Stimulated activated CD4-positive, alpha-beta T cell treated with anti-CD3 and anti-CD28 coated beads, Interleukin-15, amount 100 ng/mL, for 24 hours (primary cell): ENCODE data around the gene B9D1.

ENCODE experiments used
- DNase-seq: peaks from one replicate; pipeline ENCODE4 v3.0.0-alpha.2; 2020

Gene B9D1

DNA sequence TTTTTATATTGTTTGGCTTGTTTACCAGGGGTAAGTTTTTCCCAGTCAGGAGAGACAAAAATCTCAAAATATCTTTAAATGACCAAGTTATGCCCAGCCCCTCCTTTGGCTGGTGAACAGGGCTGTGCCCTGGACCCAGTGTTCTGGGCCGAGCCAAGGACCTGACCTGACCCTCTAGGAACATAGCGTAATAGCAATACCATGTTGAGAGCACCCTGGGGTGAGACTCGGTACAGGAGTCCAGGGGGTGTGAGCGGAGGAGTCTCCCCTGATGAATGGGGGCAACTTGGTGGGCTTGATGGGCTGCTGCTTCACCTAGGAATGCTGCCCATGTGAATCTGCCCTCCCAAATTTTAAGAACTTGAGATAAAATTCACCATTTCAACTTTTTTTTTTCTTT is 47.4 kb downstream of the B9D1 start:
- no peak for DNase-seq

DNA sequence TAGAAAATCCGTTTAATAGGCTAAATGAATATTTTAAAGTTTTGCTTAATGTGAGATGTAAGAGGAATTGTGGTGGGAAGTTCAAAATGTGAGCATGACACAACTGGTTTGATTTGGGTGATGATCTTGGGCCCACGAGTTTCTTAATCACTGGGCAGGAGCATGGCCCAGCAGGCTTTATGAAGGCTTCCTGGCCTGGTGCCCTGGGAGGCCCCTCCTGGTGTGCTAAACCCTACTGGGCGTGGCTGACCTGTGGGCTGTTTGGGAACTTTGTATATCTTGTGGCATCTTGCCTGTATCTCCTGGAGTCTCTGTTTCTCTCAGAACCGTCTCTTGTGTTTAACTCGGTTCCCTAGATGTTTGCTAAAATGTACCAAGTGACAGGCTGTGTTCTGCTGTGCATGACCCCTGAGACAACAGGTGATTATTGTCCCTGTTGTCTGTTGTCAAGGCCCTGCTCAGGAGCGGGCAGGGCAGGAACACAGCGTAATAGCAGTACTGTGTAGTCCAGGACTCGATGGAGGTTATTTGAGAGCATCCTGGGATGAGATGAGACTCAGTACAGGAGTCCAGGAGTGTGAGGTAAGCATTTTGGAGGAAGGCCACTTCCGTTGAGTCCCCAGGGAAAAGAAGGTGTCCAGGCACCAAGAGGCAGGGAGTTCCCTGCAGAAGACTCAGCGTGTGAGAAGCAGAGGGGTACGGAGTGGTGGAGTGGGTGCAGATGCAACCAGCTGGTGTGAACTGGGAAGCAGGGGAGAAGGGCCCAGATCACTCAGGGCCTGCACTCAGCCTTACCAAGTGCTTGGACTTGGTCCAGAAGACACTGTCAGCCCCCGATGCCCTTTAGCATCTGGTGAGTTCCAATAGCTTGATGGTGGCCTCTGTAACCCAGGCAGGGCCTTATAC is 48.5 kb downstream of the B9D1 start:
- DNase-seq: no peak

DNA sequence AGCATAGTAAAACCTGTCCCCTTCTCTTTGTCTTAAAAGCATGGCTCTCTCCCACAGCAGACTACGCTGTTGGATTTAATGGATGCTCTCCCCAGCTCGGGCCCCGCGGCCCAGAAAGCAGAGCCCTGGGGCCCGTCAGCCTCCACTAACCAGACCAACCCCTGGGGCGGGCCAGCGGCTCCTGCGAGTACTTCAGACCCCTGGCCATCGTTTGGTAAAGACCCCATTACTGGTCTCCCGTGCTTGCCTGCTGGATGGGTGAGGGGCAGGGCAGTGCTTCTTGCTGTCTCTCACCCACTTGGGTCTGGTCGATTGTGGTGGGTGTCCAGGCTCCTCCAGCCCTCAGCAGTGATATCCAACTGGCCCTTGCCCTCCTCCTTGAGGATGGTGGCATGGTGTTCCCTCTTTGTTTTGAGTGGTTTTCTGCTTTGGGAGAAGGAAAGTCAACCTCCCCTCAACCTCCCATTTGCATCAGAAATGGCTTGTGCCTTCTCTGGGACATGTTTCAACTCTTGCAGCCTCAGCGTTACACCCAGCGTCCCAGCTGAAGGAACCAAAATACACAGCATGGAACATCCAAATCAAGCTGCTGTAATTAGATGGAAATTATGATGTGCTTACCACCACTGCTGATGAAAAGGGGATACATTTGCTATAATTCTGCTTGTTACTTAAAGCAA is 49.3 kb downstream of the B9D1 start:
- DNase-seq: no peak

DNA sequence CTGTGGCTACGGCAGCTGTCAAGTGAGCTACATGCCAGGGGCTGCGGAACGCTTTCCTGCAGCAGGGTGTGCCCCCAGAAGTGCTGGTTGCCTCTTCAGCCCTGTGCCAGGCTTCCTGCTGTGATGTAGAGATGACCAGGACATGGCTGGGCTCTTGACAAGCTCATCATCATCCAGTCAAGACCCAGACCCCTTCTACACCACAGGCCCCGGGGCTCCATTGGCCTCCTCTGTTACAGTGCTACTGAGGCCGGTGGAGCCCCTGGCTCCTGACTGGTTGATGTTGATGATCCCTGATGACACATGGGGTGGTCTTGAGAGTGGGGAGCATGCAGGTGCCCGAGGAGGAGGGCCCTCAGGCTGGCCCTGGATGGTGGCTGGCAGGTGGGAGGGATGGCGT is 50.1 kb downstream of the B9D1 start:
- DNase-seq: no peak

GRCh38 chr17:19311421-19312215 is 50.9 kb downstream of the B9D1 start:
- DNase-seq: no peak

DNA sequence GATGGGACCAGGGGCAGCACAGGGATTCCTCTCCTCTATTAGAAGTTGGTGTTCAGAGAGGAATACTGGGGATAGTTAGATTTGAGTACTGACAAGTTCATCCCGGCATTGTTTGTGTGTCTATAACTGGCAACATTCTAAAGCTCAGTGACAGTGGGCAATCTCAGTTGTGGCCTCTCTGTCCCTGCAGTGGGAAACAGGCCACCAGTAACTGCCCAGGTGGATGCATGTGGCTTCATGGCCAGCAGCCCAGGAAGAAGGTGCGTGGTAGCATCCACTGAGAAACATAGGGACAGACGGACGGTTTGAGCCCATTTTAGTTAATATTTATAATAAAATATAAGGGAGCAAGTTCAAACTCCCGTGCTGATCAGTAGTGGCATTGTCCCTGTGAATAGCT is 51.5 kb downstream of the B9D1 start:
- no peak for DNase-seq

GRCh38 chr17:19310151-19310550 is 52.4 kb downstream of the B9D1 start:
- DNase-seq: no peak

GRCh38 chr17:19309701-19310100 is 52.8 kb downstream of the B9D1 start:
- no peak for DNase-seq

- no peak for DNase-seq
Observed at GRCh38 chr17:19308398-19308797, 54.1 kb downstream of the B9D1 start.

DNA sequence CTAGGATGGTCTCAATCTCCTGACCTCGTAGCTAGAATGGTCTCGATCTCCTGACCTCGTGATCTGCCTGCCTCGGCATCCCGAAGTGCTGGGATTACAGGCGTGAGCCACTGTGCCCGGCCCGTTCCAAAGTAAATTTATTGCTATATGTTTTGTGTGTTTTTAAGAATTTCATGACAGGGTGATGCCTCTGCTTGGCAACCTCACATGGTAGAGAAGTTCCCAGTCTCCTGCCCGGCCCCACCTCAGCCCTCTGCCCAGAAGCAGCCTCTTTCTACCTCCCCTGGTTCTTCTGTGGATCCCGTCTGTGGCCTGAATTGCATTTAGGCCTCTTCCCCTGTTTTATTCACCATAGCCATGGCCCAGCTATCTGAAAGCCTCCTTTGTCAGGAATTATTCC is 55.0 kb downstream of the B9D1 start:
- DNase-seq: no peak

DNA sequence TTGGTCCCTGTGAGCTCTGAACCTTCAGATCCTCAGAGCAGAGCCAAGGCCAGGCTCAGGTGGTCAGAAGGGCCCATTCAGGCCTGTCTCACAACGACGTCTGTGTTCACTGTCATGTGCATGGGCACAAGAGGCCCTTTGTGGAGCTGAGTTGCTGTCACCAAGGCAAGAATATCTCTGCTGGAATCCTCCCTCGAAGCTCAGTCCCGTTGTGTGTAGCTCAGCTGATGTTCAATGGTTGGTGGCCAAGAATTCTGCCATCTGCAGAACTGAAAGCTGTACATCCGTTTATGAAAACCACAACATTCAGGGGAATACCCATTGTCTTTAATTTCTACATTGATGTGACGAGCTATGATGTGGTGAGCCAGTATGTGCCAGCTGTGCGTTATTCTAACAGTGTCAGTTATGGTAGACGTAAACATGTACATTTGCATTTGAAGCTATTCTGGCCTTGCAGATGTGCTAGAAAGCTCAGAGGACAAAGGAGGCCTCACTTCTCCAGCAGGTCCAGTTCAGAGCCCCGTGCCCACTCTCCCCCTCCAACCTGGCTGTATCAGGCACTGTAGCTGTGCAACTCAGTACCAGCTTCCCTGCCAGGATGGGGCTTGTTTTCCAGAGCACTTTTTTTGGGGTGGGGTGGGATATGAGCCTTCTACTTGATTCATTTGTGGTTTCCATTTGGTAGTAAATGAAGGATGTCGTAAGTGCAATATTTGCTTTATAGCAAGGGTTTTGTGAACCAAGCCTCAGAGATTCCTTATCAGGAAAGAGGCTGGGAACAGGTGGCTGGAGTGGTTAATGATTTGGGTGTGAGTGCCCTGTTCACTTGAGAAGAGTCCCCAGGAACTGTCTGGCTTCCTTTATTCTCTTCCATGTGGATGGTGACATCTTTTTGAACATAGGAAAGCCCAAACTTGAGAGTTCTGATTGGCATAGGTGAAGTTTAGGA is 56.1 kb downstream of the B9D1 start:
- peak; percentile 31 for DNase-seq

- no peak for DNase-seq
Observed at GRCh38 chr17:19305761-19306159, 56.8 kb downstream of the B9D1 start.

DNA sequence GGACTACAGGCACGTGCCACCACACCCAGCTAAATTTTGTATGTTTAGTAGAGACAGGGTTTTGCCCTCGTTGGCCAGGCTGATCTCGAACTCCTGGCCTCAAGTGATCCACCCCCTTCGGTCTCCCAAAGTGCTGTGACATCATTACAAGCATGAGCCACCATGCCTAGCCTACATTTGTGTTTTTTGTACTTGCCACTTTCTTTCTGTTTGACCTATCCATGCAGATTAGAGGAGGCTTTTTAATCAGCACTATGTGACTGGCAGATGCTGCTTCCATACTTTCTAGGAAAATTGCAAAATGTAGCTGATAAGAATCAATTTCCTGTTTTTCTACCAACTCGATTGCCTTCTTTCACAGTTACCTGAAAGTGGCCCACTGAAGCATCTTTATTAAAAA is 57.3 kb downstream of the B9D1 start:
- no peak for DNase-seq

GRCh38 chr17:19304751-19305150 is 57.8 kb downstream of the B9D1 start:
- no peak for DNase-seq

- no peak for DNase-seq
Observed at GRCh38 chr17:19304209-19304608, 58.3 kb downstream of the B9D1 start.

DNA sequence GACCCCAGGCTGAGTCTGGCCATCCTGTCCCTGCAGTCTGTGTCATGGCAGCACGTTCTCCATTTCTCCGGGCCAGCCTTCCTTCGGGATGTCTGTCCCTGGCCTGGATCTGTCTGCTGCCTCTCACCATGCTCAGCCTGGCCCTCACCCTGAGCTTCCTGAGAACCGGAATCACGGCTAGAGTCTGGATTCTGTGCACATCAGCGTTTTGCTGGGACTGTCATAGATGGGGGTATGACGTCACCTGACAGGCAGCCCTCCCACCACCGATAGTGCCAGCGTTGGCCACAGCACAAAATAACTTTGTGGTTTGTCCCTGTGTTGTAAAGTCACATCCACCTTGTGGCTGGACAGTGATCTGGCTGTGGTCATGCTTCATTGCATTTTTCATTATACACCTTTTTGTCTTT is 59.2 kb downstream of the B9D1 start:
- DNase-seq: no peak

GRCh38 chr17:19302791-19303331 is 59.7 kb downstream of the B9D1 start:
- no peak for DNase-seq

- no peak for DNase-seq
Observed at GRCh38 chr17:19301973-19302372, 60.5 kb downstream of the B9D1 start.

- no peak for DNase-seq
Observed at GRCh38 chr17:19301274-19301951, 61.1 kb downstream of the B9D1 start.

DNA sequence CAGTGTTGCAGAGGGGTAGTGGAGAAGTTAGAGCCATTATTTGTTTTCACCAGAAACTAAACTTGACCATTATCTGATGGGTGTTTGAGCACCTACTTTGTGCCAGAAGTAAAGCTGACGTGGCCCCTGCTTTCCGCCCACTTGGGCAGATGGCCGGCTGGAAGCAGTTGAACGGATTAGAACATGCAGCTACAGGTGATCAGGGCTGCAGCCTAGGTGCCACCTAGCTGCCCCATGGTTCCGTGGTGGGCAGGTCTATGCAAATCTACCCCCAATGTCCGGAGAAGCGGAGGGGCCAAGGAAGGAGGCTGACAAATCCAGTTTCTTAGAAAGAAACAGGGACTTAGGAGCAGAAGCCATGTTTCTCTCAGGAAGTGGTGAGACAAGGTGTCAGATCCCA is 62.7 kb downstream of the B9D1 start:
- no peak for DNase-seq

- DNase-seq: no peak
Observed at GRCh38 chr17:19299214-19299747, 63.2 kb downstream of the B9D1 start.
